HEK293T (cell line): Measurements from ENCODE around the gene PLCG1.

Experiments used
- FOXA1 ChIP-seq: fragments of 450-650 bp; IDR thresholded peaks from 2 replicates; pipeline ENCODE4 v1.6.1; 2016; ENCODE audit warnings: mild to moderate bottlenecking
- FOXK2 ChIP-seq: fragments of 450-650 bp; IDR thresholded peaks from 2 replicates; pipeline ENCODE4 v1.6.1; 2016; ENCODE audit warnings: mild to moderate bottlenecking
- FOXM1 ChIP-seq: fragments of 450-650 bp; IDR thresholded peaks from 2 replicates; pipeline ENCODE4 v1.6.1; 2017; ENCODE audit warnings: mild to moderate bottlenecking, borderline replicate concordance
- HDGF ChIP-seq: fragments of 450-650 bp; IDR thresholded peaks from 2 replicates; pipeline ENCODE4 v1.6.1; 2017; ENCODE audit warnings: antibody characterized with exemption, borderline replicate concordance
- L3MBTL2 ChIP-seq: fragments of 450-650 bp; conservative IDR thresholded peaks from 2 replicates; pipeline ENCODE4 v1.6.1; 2016; ENCODE audit warnings: mild to moderate bottlenecking
- SP1 ChIP-seq: fragments of 450-650 bp; IDR thresholded peaks from 2 replicates; pipeline ENCODE4 v1.6.1; 2017
- SUZ12 ChIP-seq: fragments of 450-650 bp; IDR thresholded peaks from 2 replicates; pipeline ENCODE4 v1.6.1; 2016; ENCODE audit warnings: mild to moderate bottlenecking
- TF ChIP-seq, protein P1 (sequence below): fragments of 450-650 bp; IDR thresholded peaks from 2 replicates; pipeline ENCODE4 v1.6.1; 2016

DNA sequence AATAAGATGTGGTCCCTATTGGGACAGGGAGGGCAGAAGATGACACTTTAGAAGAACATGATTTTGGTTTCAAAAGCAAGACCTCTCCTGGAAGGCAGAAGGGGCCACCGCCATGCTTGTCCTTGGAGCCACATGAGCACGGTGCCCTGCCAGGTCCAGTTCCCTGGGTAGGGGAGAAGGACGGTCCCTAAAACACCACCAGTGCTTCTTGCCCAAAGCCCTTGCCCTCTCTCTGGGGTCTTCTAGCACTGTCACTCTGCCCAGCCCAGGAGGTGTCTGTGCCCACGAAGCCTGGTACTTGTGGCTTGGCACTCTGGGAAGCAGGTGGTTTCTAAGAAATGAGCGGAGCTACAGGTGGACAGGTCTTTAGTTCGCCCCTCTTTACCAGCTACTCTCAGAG, 46.0 kb downstream of the PLCG1 start:
- TF ChIP-seq FOXA1 = no peak
- no peak for TF ChIP-seq FOXM1
- TF ChIP-seq SP1 = no peak
- TF ChIP-seq FOXK2 = no peak
- TF ChIP-seq HDGF = no peak
- TF ChIP-seq, protein P1, sequence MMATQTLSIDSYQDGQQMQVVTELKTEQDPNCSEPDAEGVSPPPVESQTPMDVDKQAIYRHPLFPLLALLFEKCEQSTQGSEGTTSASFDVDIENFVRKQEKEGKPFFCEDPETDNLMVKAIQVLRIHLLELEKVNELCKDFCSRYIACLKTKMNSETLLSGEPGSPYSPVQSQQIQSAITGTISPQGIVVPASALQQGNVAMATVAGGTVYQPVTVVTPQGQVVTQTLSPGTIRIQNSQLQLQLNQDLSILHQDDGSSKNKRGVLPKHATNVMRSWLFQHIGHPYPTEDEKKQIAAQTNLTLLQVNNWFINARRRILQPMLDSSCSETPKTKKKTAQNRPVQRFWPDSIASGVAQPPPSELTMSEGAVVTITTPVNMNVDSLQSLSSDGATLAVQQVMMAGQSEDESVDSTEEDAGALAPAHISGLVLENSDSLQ = no peak
- no peak for TF ChIP-seq L3MBTL2
- TF ChIP-seq SUZ12 = no peak
